Mucosa of stomach (tissue), 1 donor: ENCODE data around the gene CHN1.

Experiments
- H3K27me3 ChIP-seq: one replicate; pipeline ENCODE4 v1.7.0; 2013; ENCODE audit warnings: mild to moderate bottlenecking, low read length; ENCODE audit not compliant: control insufficient read depth, insufficient read depth
- H3K36me3 ChIP-seq: one replicate; pipeline ENCODE4 v1.7.0; 2013; ENCODE audit warnings: low read length; ENCODE audit not compliant: control insufficient read depth, insufficient read depth
- H3K4me1 ChIP-seq: one replicate; pipeline ENCODE4 v1.7.0; 2013; ENCODE audit warnings: mild to moderate bottlenecking, low read length; ENCODE audit not compliant: control insufficient read depth, insufficient read depth
- H3K4me3 ChIP-seq: one replicate; pipeline ENCODE4 v1.7.0; 2013; ENCODE audit warnings: low read length
- H3K9ac ChIP-seq: one replicate; pipeline ENCODE4 v1.7.0; 2013; ENCODE audit warnings: mild to moderate bottlenecking, low read length, moderate library complexity
- H3K9me3 ChIP-seq: one replicate; pipeline ENCODE4 v1.7.0; 2013; ENCODE audit warnings: mild to moderate bottlenecking, low read length, moderate library complexity; ENCODE audit not compliant: control insufficient read depth
- donor health status: Pancreatic carcinoma.

Gene CHN1

GRCh38 chr2:175027755-175028154 is 22.6 kb upstream of the CHN1 start:
- no peaks in the 10 kb centered on the region for H3K36me3 ChIP-seq
- no peak overlapping the region for H3K9ac ChIP-seq

GRCh38 chr2:175026385-175026784 is 21.2 kb upstream of the CHN1 start:
- Histone ChIP-seq H3K27me3 (no peaks in the 10 kb centered on the region), H3K9ac (no peak overlapping the region), H3K4me3 (no peak overlapping the region), H3K9me3 (no peaks in the 10 kb centered on the region), H3K4me1 (no peaks in the 10 kb centered on the region), H3K36me3 (no peaks in the 10 kb centered on the region)

More at GRCh38 chr2:175027755-175028154, 22.6 kb upstream of the CHN1 start:
- H3K9me3 ChIP-seq: no peaks in the 10 kb centered on the region
- no peaks in the 10 kb centered on the region for H3K27me3 ChIP-seq
- H3K4me1 ChIP-seq: no peaks in the 10 kb centered on the region
- no peak overlapping the region for H3K4me3 ChIP-seq

GRCh38 chr2:175025946-175026345 is 20.8 kb upstream of the CHN1 start:
- Histone ChIP-seq H3K36me3 (no peaks in the 10 kb centered on the region), H3K27me3 (no peaks in the 10 kb centered on the region), H3K4me3 (no peak overlapping the region), H3K9me3 (no peaks in the 10 kb centered on the region), H3K4me1 (no peaks in the 10 kb centered on the region), H3K9ac (no peak overlapping the region)

GRCh38 chr2:175025233-175025632 is 20.1 kb upstream of the CHN1 start:
- Histone ChIP-seq H3K4me3 (no peak overlapping the region), H3K27me3 (no peaks in the 10 kb centered on the region), H3K36me3 (no peaks in the 10 kb centered on the region), H3K4me1 (no peaks in the 10 kb centered on the region), H3K9ac (no peak overlapping the region), H3K9me3 (no peaks in the 10 kb centered on the region)

- H3K27me3 ChIP-seq: no peaks in the 10 kb centered on the region
- no peak overlapping the region for H3K9ac ChIP-seq
- no peaks in the 10 kb centered on the region for H3K9me3 ChIP-seq
- no peaks in the 10 kb centered on the region for H3K4me1 ChIP-seq
- H3K36me3 ChIP-seq: no peaks in the 10 kb centered on the region
- no peak overlapping the region for H3K4me3 ChIP-seq
These were observed 17.7 kb upstream of the CHN1 start for GRCh38 chr2:175022923-175023322.

- Histone ChIP-seq H3K4me1 (no peaks in the 10 kb centered on the region), H3K4me3 (no peak overlapping the region), H3K36me3 (no peaks in the 10 kb centered on the region), H3K27me3 (no peaks in the 10 kb centered on the region), H3K9me3 (no peaks in the 10 kb centered on the region), H3K9ac (no peak overlapping the region)
These were observed 14.6 kb upstream of the CHN1 start for GRCh38 chr2:175019566-175020327.

GRCh38 chr2:175017618-175018414 is 12.6 kb upstream of the CHN1 start:
- Histone ChIP-seq H3K27me3 (no peaks in the 10 kb centered on the region), H3K9me3 (no peaks in the 10 kb centered on the region), H3K4me3 (no peak overlapping the region), H3K9ac (no peak overlapping the region), H3K36me3 (no peaks in the 10 kb centered on the region), H3K4me1 (no peaks in the 10 kb centered on the region)

GRCh38 chr2:175015340-175015739 is 10.2 kb upstream of the CHN1 start:
- Histone ChIP-seq H3K27me3 (no peaks in the 10 kb centered on the region), H3K36me3 (no peaks in the 10 kb centered on the region), H3K9me3 (no peaks in the 10 kb centered on the region), H3K4me3 (no peak overlapping the region), H3K9ac (no peak overlapping the region), H3K4me1 (no peaks in the 10 kb centered on the region)

- H3K9ac ChIP-seq: no peak overlapping the region
- H3K9me3 ChIP-seq: no peaks in the 10 kb centered on the region
- H3K27me3 ChIP-seq: peaks cover 5% of the 10 kb centered on the region
- no peaks in the 10 kb centered on the region for H3K4me1 ChIP-seq
- no peaks in the 10 kb centered on the region for H3K36me3 ChIP-seq
- H3K4me3 ChIP-seq: no peak overlapping the region
These were observed 7.3 kb upstream of the CHN1 start for GRCh38 chr2:175012516-175012915.

GRCh38 chr2:175011505-175011904 is 6.3 kb upstream of the CHN1 start:
- Histone ChIP-seq H3K9ac (no peak overlapping the region), H3K9me3 (no peaks in the 10 kb centered on the region), H3K36me3 (no peaks in the 10 kb centered on the region), H3K4me1 (no peaks in the 10 kb centered on the region), H3K27me3 (peaks cover 15% of the 10 kb centered on the region), H3K4me3 (no peak overlapping the region)

GRCh38 chr2:175010848-175011254 is 5.7 kb upstream of the CHN1 start:
- no peaks in the 10 kb centered on the region for H3K4me1 ChIP-seq
- H3K27me3 ChIP-seq: peaks cover 20% of the 10 kb centered on the region
- H3K9ac ChIP-seq: no peak overlapping the region

GRCh38 chr2:175009917-175010621 is 4.9 kb upstream of the CHN1 start:
- Histone ChIP-seq H3K9ac (no peak overlapping the region), H3K27me3 (peaks cover 28% of the 10 kb centered on the region), H3K9me3 (no peaks in the 10 kb centered on the region), H3K4me1 (no peaks in the 10 kb centered on the region), H3K4me3 (no peak overlapping the region), H3K36me3 (no peaks in the 10 kb centered on the region)

More at GRCh38 chr2:175010848-175011254, 5.7 kb upstream of the CHN1 start:
- no peaks in the 10 kb centered on the region for H3K9me3 ChIP-seq
- no peaks in the 10 kb centered on the region for H3K36me3 ChIP-seq
- H3K4me3 ChIP-seq: no peak overlapping the region
